ENCODE measurements around the gene NXNL1.
A peak's percentile ranks its signal among the peaks of the same experiment; 100 is the strongest.
"Not testable (repeated sequence)": the region's sequence is repeated elsewhere in the genome, so short reads cannot be mapped to it uniquely, and the experiment has no call there.

NXNL1 gene, protein sequence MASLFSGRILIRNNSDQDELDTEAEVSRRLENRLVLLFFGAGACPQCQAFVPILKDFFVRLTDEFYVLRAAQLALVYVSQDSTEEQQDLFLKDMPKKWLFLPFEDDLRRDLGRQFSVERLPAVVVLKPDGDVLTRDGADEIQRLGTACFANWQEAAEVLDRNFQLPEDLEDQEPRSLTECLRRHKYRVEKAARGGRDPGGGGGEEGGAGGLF

DNA sequence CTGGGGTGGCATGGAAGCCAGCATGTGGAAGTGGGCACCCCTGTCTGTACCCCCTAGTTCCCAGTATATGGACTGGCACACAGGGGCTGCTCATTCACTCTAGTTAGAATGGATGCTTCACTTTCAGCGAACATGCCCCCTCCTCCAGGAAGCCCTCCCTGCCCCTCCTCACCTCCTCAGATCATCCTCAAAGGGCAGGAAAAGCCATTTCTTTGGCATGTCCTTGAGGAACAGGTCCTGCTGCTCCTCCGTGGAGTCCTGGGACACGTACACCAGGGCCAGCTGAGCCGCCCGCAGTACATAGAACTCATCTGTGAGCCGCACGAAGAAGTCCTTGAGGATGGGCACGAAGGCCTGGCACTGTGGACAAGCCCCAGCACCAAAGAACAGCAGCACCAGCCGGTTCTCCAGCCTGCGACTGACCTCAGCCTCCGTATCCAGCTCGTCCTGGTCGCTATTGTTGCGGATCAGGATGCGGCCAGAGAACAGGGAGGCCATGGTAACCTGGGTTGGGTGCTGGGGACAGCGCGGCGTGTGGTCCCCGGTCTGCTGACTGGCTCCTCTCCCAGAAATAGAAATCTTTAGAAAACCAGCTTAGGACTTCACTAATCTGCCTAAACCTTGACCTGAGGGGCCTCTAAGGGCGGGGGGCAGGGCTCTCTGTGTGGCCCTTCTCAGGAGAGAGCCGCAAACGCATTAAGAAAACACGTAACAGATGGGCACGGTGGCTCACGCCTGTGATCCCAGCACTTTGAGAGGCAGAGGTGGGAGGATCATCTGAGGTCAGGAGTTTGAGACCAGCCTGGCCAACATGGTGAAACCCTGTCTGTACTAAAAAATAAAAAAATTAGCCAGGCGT lies at the start of gene NXNL1:
NXNL1 (minus strand) TSS at position 555 of the 859 bp plus-strand sequence; CDS start at position 498, 57 bp downstream.
- no peak within 1 kb of the TSS for H3K27ac ChIP-seq (ENCODE audit: extremely low read depth, low read depth, low read length)
- H3K9me3 ChIP-seq (ENCODE audit: control insufficient read depth, insufficient read depth, low read depth, low read length): no peaks in the 10 kb centered on the region
- H3K4me1 ChIP-seq (ENCODE audit: control insufficient read depth, insufficient read depth, low read length): no peaks in the 10 kb centered on the region
- no peak for TF ChIP-seq ZNF654 (tag by site-specific recombination; IDR thresholded peaks at IDR 0.05; ENCODE audit: low read depth)
- no peaks in the 10 kb centered on the region for H3K36me3 ChIP-seq (ENCODE audit: control insufficient read depth in 2 of 2, insufficient read depth in 1 of 2, low read length in 2 of 2)
- POLR2A ChIA-PET: interaction anchor here (1.7 kb wide), 1 partner anchor 19 kb away, joined by 4 read pairs; no protein-coding TSS in a partner anchor
- no peak within 1 kb of the TSS for H3K4me3 ChIP-seq (ENCODE audit: low read depth, low read length)
- CTCF ChIA-PET: interaction anchor here (0.6 to 2.3 kb wide), 4 partner anchors 19 to 536 kb away, joined by 3 to 8 read pairs (median 4); partner anchors contain the start of gene CCDC194

DNA sequence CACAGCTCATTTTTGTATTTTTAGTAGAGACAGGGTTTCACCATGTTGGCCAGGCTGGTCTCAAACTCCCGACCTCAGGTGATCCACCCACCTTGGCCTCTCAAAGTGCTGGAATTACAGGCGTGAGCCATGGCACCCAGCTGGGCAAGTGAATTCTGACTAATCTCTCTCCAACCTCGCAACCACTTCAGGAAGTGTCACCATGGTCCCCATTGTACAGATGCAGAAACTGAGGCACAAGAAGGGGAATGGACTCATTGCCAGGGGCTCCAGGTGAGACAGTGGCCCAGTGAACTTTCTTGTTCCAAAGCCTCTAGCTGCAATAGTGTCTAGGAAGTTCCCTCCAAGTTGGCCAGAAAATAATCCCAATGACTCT lies 47.8 kb upstream of the NXNL1 start:
- H3K36me3 ChIP-seq (ENCODE audit: control insufficient read depth in 2 of 2, insufficient read depth in 1 of 2, low read length in 2 of 2); H3K9me3 ChIP-seq (ENCODE audit: control insufficient read depth, insufficient read depth, low read depth, low read length); H3K4me1 ChIP-seq (ENCODE audit: control insufficient read depth, insufficient read depth, low read length); POLR2A ChIA-PET; H3K4me3 ChIP-seq (ENCODE audit: low read depth, low read length); H3K27ac ChIP-seq (ENCODE audit: extremely low read depth, low read depth, low read length): not testable (repeated sequence)
- CTCF ChIA-PET: interaction anchor here (1.8 to 3.3 kb wide), 2 partner anchors 10 to 12 kb away, joined by 6 to 21 read pairs; no protein-coding TSS in a partner anchor

DNA sequence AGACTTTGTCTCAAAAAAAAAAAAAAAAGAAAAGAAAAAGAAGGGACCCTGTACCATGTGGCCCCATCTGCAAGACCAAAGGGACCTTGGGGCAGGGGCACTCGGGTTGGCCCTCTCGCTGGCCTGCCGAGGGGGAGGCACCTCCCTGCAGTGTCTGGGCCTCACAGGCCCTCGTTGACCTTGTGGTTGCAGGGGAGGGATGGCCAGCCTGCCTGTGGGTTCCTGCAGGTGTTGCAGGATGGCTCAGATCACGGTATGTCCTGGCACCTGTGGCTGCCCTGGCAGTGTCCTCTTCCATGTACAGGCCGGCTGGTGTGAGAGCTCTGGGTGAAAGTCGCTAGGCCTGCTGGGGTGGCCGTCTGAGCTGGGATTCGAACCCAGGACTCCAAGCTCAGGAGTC lies 46.0 kb upstream of the NXNL1 start:
- POLR2A ChIA-PET: interaction anchor here (0.6 kb wide), 1 partner anchor 169 kb away, joined by 4 read pairs; no protein-coding TSS in a partner anchor
- no peak overlapping the region for H3K4me3 ChIP-seq (ENCODE audit: low read depth, low read length)
- CTCF ChIA-PET: interaction anchor here (3.3 kb wide), 1 partner anchor 10 kb away, joined by 21 read pairs; no protein-coding TSS in a partner anchor
- H3K9me3 ChIP-seq (ENCODE audit: control insufficient read depth, insufficient read depth, low read depth, low read length): no peaks in the 10 kb centered on the region
- H3K4me1 ChIP-seq (ENCODE audit: control insufficient read depth, insufficient read depth, low read length): no peaks in the 10 kb centered on the region
- no peak overlapping the region for H3K27ac ChIP-seq (ENCODE audit: extremely low read depth, low read depth, low read length)
- peak; percentile 31; the same call in 1 of the 2 replicates for TF ChIP-seq SCRT2 (tag by site-specific recombination; IDR thresholded peaks at IDR 0.05)
- TF ChIP-seq, protein P1, sequence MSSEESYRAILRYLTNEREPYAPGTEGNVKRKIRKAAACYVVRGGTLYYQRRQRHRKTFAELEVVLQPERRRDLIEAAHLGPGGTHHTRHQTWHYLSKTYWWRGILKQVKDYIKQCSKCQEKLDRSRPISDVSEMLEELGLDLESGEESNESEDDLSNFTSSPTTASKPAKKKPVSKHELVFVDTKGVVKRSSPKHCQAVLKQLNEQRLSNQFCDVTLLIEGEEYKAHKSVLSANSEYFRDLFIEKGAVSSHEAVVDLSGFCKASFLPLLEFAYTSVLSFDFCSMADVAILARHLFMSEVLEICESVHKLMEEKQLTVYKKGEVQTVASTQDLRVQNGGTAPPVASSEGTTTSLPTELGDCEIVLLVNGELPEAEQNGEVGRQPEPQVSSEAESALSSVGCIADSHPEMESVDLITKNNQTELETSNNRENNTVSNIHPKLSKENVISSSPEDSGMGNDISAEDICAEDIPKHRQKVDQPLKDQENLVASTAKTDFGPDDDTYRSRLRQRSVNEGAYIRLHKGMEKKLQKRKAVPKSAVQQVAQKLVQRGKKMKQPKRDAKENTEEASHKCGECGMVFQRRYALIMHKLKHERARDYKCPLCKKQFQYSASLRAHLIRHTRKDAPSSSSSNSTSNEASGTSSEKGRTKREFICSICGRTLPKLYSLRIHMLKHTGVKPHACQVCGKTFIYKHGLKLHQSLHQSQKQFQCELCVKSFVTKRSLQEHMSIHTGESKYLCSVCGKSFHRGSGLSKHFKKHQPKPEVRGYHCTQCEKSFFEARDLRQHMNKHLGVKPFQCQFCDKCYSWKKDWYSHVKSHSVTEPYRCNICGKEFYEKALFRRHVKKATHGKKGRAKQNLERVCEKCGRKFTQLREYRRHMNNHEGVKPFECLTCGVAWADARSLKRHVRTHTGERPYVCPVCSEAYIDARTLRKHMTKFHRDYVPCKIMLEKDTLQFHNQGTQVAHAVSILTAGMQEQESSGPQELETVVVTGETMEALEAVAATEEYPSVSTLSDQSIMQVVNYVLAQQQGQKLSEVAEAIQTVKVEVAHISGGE (tag by site-specific recombination; conservative IDR thresholded peaks at IDR 0.05; ENCODE audit: low read depth): no peak
- H3K36me3 ChIP-seq (ENCODE audit: control insufficient read depth in 2 of 2, insufficient read depth in 1 of 2, low read length in 2 of 2): no peaks in the 10 kb centered on the region; a peak in 1 of 3 replicates

DNA sequence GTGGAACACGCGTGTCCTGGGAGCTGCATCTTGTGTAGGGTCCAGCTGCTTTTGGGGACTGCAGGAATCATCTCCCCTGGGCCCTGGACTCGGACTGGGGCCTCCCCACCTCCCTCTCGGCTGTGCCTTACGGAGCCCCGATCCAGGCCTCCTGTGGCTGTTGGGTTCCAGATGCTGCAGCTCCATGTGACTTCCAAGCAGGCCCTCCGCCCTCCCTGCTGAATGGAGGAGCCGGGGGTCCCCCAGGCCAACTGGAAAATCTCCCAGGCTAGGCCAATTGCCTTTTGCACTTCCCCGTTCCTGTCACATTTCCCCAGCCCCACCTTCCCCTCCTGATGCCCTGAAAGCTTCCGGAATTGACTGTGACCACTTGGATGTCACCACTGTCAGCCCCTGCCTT lies 44.5 kb upstream of the NXNL1 start:
- ChIA-PET CTCF (interaction anchor here (1.7 kb wide), 1 partner anchor 9 kb away, joined by 10 read pairs; no protein-coding TSS in a partner anchor), POLR2A (no interaction called here)
- no peak overlapping the region for H3K27ac ChIP-seq (ENCODE audit: extremely low read depth, low read depth, low read length)
- H3K9me3 ChIP-seq (ENCODE audit: control insufficient read depth, insufficient read depth, low read depth, low read length): no peaks in the 10 kb centered on the region
- H3K4me1 ChIP-seq (ENCODE audit: control insufficient read depth, insufficient read depth, low read length): no peaks in the 10 kb centered on the region
- TF ChIP-seq OVOL3 (tag by site-specific recombination; IDR thresholded peaks at IDR 0.05): no peak
- TF ChIP-seq, protein P2, sequence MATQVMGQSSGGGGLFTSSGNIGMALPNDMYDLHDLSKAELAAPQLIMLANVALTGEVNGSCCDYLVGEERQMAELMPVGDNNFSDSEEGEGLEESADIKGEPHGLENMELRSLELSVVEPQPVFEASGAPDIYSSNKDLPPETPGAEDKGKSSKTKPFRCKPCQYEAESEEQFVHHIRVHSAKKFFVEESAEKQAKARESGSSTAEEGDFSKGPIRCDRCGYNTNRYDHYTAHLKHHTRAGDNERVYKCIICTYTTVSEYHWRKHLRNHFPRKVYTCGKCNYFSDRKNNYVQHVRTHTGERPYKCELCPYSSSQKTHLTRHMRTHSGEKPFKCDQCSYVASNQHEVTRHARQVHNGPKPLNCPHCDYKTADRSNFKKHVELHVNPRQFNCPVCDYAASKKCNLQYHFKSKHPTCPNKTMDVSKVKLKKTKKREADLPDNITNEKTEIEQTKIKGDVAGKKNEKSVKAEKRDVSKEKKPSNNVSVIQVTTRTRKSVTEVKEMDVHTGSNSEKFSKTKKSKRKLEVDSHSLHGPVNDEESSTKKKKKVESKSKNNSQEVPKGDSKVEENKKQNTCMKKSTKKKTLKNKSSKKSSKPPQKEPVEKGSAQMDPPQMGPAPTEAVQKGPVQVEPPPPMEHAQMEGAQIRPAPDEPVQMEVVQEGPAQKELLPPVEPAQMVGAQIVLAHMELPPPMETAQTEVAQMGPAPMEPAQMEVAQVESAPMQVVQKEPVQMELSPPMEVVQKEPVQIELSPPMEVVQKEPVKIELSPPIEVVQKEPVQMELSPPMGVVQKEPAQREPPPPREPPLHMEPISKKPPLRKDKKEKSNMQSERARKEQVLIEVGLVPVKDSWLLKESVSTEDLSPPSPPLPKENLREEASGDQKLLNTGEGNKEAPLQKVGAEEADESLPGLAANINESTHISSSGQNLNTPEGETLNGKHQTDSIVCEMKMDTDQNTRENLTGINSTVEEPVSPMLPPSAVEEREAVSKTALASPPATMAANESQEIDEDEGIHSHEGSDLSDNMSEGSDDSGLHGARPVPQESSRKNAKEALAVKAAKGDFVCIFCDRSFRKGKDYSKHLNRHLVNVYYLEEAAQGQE (tag by site-specific recombination; IDR thresholded peaks at IDR 0.05): no peak
- TF ChIP-seq ZNF19 (tag by site-specific recombination; IDR thresholded peaks at IDR 0.05; ENCODE audit: low read depth): no peak
- TF ChIP-seq GLI4 (tag by site-specific recombination; IDR thresholded peaks at IDR 0.05): no peak
- no peak for TF ChIP-seq KLF7 (tag by site-specific recombination; IDR thresholded peaks at IDR 0.05; ENCODE audit: borderline replicate concordance)
- no peak for TF ChIP-seq ZNF433 (tag by site-specific recombination; IDR thresholded peaks at IDR 0.05; ENCODE audit: low read depth)
- TF ChIP-seq ZNF48 (tag by site-specific recombination; IDR thresholded peaks at IDR 0.05): no peak
- TF ChIP-seq GFI1B (tag by site-specific recombination; IDR thresholded peaks at IDR 0.05): no peak
- TF ChIP-seq ZNF561 (tag by site-specific recombination; IDR thresholded peaks at IDR 0.05; ENCODE audit: borderline replicate concordance): no peak
- TF ChIP-seq, protein P3, sequence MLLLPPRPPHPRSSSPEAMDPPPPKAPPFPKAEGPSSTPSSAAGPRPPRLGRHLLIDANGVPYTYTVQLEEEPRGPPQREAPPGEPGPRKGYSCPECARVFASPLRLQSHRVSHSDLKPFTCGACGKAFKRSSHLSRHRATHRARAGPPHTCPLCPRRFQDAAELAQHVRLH (tag by site-specific recombination; IDR thresholded peaks at IDR 0.05): no peak
- H3K4me3 ChIP-seq (ENCODE audit: low read depth, low read length): no peak overlapping the region
- peaks cover 0 to 7% of the 10 kb centered on the region in 2 experiments; a peak in 2 of 3 replicates for H3K36me3 ChIP-seq (ENCODE audit: control insufficient read depth in 2 of 2, insufficient read depth in 1 of 2, low read length in 2 of 2)

Measured in HEK293 (cell line).